GM18870 (cell line): ENCODE results near the gene ACER2.
"Not testable (repeated sequence)": the region's sequence is repeated elsewhere in the genome, so short reads cannot be mapped to it uniquely, and the experiment has no call there.

ENCODE experiments used
- ATAC-seq: cut with Tn5 transposase; IDR thresholded peaks from one replicate; pipeline ENCODE4 v1.9.1; 2021; ENCODE audit warnings: moderate library complexity; ENCODE audit not compliant: unreplicated experiment

Gene ACER2

DNA sequence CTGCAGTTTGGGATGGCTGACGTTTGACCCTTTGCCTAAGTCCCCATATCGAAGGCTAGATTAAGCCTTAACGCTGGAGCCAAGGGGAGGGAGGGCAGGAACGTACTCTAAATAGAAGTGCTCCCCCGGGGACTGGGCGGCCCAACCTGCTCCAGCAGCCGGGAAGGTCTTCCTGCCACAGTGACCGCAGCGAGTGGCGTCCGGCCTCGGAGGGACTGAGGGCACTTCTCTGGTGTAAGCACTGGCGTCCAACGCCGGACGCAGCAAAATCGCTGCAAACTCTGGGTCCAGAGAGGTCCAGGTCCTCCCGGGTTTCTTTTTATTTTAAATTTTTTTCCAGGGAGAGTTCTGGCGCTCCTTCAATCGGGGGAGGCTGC, 505 bp upstream of the ACER2 start:
- peak; percentile 8 for ATAC-seq

DNA sequence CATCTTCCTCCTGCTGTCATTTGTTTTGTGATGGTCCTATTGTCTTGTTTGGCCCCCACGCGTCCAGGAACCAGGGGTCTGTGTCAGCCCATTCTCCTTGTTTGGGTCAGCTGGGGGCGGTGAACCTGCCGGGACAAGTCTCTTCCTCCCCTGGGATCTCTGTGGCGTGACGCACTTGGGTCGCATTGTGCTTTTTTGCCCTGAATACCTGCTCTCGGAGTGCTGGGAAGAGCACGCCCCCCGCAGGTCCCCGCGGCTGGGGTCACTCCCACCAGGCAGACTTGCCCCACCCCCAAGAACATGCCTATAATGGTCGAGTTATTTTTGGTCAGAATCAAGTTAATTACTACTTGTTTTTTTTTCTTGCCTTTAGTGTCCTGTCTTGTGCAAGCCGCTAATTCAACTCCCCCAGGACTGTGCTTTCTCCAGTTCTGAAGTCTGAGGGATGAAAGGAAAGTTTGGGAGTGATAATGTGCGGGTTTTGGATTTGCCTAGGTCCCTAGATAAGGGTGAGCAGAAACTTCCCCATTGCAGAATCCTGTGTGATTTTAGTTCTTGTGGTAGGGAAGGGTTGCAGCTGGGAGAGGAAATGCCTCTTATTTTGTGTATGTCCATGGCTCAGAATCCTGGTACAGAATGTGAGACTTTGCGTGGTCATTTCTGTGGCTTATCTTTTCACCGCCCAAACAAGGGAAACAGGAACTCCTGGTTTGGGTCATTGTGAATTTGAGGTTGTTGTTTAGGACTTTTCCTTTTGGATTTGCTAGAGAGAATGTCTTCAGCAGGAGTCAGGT, 789 bp downstream of the ACER2 start:
- no peak for ATAC-seq

DNA sequence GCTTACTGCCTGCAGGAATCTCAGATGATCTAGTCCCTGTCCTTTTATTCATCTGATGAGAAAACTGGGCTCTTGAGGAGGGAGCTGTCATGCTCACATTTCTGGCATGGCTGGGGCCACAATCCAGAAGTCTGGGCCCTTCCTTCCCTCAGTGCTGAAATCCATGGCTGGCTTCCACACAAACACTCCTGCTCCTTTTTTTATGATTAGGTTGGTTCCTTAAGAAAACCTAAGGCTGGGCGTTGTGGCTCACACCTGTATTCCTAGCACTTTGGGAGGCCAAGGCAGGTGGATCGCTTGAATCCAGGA, 1.3 kb downstream of the ACER2 start:
- ATAC-seq: no peak

DNA sequence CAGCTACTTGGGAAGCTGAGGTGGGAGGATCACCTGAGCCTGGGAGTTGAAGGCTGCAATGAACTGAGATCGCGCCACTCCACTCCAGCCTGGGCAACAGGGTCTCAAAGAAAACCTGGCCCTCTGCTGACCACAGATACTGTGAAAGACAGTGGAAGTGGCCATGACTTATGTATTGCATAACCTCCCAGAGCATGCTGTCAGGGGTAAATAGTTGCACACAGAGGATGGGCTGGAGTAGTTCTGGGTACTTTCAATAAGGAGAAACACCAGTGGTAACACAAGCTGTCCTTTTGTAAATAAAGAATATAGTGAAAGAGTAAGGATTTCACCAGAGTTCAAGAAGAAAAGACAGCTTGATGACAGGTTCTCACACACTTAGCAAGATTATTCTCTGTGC, 1.8 kb downstream of the ACER2 start:
- ATAC-seq: no peak

DNA sequence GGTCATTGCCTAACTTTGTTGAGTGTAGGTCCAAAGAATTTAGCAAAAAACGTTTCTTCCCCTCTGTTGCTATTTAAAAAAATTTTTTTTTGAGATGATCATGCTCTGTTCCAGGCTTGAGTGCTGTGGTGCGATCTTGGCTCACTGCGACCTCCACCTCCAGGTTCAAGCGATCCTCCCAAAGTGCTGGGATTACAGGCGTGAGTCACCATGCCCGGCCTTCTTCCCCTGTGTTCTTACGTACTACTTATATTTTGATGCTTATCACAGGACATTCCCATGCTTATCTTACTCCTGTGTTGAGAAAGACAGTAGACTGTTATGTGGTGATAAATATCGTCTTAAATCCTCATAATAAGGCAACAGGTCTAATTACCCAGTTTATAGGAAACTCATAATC, 2.5 kb downstream of the ACER2 start:
- ATAC-seq: no peak

DNA sequence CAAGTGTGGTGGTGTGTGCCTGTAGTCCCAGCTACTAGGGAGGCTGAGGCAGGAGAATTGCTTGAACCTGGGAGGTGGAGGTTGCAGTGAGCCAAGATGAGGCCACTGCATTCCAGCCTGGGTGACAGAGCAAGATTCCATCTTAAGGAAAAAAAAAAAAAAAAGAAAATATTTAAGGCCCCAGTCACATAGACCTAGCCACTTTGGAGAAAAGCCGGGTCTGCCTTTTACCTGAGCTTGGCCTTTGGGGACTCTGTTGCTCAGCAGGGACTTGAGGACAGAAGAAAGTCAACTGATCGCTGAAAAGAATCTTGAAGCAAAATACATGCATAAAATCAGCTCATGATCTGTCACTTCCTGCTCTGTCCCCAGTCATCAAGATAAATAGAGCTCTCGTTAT, 4.6 kb downstream of the ACER2 start:
- ATAC-seq: not testable (repeated sequence)

DNA sequence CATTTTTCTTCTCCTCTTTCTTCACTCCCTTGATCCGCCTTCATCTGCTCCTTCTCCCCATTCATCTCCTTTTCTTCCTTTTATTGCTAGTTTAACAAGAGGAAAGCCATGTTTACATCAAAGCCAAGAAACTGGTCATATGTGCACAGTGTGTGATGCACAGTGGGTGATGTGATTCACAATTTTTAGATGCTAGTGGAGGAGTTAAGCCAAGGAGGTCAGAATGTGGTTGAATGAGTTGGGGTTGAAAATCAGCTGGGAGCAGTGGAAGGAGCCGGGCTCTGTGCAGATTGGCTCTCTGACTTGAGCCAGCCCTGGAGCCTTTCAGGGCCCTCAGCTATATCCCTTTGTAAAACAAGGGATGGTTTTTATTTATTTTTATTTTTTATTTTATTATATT, 7.3 kb downstream of the ACER2 start:
- ATAC-seq: no peak

DNA sequence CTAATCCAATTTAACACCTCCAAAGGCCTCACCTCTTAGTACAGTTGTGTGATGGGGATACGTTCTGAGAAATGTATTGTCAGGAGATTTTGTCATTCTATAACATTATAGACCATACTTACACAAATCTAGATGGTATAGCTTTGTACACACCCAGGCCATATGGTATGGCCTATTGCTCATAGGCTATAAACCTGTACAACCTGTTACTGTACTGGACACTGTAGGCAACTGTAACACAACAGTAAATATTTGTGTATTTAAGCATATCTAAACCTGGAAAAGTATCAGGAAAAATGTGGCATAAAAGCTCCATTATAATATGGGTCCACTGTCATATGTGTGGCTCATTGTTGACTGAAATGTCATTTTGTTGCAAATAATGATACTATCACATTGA, 12.1 kb downstream of the ACER2 start:
- ATAC-seq: no peak

DNA sequence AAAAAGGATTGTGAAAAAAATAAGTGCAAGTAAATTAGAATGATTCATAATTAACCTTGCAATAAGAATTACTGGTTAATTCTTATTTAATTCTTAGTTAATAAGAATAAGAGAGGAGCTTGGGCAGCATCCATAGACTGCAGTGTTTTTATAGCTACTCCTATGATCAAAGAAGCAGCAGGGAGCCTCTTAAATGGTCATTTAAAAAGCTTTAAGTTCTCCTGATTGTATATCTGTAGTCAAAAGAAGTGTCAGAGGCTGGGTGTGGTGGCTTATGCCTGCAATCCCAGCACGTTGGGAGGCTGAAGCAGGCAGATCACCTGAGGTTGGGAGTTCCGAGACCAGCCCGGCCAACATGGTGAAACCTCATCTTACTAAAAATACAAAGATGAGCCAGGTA, 14.4 kb downstream of the ACER2 start:
- ATAC-seq: no peak

DNA sequence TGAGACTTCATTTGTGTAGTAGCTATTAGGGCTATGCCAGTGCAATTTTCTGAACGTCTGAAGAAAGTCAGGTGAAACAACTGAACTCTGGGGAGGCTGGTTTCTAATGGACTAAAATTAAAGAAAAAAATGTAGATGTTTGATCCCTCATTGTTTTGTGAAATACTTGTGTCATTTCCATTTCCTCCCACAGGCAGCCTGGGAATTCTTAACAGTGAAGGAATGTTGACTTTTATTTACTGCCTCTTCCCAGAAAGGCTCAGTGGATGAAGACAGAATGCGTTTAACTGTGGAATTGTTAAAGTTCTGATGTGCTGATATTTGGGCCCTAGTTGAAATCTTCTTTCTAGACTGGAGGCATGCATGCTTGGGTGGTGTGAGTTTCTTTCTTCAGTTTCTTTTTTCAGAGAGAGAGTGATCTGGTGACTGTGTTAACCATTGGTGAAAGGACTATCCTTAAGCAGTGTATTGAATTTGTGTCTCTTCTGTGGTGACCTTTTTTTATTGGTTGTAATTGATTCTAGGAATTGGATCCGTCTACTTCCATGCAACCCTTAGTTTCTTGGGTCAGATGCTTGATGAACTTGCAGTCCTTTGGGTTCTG, 15.5 kb downstream of the ACER2 start:
- ATAC-seq: peak; percentile 93

DNA sequence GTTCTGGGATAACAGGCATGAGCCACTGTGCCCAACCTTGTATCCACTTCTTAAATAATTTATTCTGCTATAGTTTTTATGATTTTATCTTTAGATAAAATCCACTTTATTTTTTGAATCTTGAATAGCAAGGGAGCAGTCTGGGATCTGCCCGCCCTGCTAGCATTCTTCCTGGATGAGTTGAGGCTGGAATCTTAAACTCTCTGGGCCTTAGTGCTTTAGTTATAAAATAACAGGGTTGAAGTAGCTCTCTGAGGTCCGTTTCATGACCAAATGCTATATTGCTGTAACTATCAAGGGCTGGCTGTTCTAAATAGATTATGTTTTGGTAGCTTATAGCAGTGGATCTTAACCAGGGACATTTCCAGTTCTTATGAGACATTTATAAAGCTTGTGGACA, 20.8 kb downstream of the ACER2 start:
- no peak for ATAC-seq

DNA sequence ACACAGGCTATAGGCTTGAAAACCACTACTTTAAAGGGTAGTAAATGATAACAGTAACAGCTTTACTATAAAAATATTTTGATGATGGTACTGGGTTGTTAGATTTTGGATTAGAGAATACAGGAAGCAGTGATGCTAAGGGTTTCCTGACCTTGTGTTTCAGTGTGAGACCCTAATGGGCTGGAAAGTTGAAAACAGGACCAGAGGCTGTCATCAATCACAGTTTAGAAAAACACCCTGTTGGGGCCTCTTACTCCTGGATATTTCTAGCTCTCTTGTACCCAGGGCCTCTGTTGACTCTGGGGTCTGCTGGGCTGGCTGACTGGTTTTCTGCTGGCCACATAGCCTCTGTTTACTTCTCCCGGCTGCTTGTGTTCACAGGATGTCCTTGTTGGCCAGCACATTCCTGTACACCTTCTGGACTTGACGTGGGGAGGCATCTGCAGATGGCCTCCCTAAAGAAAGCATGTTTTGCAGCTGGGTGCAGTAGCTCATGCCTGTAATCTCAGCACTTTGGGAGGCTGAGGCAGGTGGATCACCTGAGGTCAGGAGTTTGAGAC, 21.5 kb downstream of the ACER2 start:
- ATAC-seq: no peak

DNA sequence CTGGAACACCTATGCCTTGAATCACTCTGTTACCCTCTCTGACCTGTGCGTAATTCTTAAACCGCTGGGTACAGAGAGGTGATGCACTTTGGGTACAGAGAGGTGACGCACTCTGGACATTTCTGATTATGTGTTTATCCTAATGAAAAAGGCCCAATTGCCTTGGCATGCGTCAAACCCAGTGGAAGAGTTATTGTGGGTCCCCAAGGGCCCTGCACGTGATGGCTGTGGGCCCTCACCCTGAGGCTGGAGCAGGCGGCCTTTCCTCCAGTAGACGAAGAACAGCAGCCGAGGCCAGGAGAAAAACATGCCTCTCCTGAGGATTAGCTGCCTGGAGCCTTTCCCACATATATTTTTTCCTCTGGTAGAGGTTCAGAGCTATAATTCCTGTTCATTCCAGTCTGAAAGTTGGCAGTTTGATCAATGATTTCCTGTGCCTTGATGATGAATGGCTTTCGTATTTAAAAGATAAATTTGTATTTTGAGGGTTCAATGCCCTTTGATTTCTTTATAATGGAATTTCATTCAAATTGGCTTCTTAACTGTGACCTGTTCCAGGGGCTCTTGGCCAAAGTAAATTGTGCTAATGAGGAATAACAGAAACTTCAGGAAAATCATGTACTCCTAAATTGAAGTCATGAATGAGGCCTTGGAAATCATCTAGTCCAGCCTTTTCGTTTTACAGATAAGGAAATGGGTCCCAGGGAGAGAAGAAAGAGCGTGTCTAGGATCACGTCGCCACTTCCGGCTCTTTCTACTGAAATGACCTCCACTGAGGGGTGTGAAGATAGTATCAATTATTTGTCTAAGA, 22.8 kb downstream of the ACER2 start:
- no peak for ATAC-seq

DNA sequence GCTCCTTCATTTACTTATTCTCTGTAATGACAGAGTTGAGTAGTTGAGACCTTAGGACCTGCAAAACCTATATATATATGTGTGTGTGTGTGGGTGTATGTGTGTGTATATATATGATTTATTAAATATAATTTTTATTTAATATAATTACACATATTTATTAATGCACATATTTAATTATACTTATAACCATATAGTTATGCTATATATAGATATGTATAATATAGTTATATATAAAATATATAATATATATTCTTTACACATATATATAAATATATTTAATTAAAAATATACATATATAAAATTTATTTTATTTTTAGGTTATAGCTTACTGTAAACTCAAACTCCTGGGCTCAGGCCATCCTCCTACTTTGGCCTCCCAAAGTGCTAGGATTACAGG, 23.7 kb downstream of the ACER2 start:
- ATAC-seq: no peak

DNA sequence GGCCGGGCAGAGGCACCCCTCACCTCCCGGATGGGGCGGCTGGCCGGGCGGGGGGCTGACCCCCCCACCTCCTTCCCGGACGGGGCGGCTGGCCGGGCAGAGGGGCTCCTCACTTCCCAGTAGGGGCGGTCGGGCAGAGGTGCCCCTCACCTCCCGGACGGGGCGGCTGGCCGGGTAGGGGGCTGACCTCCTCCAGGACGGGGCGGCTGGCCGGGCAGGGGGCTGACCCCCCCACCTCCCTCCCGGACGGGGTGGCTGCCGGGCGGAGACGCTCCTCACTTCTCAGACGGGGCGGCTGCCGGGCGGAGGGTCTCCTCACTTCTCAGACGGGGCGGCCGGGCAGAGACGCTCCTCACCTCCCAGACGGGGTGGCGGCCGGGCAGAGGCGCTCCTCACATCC, 24.9 kb downstream of the ACER2 start:
- ATAC-seq: not testable (repeated sequence)

DNA sequence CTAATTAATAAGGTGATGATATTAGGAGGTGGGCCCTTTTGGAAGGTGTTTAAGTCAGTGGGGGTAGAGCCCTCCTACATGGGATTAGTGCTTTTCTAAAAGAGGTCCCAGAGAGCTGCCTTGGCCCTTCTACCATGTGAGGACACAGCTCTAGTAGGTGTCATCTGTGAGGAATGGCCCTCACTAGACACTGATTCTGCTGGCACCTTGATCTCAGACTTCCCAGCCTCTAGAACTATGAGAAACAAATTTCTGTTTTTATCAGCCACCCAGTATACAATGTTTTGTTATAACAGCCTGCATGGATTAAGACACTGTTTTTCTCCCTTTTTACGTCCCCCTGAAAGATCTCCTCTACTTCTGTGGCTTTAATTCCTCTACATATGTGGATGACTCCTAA, 31.6 kb downstream of the ACER2 start:
- ATAC-seq: no peak

DNA sequence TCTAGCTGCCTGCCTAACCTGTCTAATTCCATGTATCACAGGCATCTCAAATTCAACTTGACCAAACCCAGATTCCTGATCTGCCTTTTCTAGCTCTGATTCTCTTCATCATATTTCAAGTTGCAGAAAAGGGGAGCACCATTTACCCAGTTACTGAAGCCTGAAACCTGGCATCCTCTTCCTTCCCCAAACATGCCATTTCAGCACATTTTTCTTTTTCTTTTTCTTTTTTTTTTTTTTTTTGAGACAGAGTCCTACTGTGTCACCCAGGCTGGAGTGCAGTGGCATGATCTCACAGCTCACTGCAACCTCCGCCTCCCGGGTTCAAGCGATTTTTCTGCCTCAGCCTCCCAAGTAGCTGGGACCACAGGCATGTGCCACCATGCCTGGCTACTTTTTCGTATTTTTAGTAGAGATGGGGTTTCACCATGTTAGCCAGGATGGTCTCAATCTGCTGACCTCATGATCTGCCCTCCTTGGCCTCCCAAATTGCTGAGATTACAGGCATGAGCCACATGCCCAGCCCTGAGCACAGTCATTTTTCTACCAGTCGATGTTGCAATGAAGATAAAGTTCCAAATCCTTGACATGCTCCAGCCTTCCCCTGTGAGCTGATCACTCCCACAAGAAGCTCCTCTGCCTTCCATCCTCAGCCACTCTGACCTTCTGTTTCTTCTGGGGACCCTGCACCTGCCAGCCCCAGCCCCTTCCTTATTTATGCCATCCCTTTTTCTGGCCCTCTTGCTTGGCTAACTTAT, 32.2 kb downstream of the ACER2 start:
- ATAC-seq: no peak

DNA sequence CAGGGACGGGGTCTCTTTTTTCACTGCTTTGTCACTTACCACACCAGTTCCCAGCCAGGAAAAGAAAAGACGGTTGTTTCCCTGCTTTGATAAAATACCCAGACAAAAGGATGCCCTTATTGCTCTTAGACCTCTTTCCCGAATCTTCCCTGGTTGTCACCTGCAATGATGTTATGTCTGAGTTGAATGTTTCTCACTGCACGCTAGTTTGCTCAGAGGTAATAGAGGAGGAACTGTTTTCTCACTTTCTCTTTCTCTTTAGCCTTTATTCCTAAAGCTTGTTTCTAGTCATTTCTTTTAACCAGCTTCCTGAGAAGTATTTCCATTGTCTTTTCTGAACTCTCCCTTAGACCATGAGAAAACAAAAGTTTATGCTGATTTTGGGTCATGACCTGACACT, 32.9 kb downstream of the ACER2 start:
- peak; percentile 92 for ATAC-seq

DNA sequence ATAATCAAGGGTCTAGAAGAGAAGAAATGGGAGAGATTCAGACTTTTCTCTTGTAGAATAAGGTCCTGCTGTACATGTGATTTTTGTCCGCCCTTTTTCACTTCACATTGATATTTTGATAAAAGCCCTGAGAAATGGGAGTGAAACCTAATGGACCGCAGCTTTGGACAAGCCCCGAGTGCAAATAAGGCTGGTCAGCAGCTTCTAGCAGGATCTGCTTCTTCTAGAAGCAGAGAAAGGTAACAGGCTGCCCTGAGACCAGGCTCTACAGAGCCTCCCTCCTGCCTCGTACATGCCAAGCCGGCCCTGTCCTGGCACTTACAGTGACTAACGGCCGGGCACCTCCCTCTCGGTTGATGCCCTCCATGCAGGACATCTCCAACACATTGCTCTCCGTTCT, 33.4 kb downstream of the ACER2 start:
- no peak for ATAC-seq

DNA sequence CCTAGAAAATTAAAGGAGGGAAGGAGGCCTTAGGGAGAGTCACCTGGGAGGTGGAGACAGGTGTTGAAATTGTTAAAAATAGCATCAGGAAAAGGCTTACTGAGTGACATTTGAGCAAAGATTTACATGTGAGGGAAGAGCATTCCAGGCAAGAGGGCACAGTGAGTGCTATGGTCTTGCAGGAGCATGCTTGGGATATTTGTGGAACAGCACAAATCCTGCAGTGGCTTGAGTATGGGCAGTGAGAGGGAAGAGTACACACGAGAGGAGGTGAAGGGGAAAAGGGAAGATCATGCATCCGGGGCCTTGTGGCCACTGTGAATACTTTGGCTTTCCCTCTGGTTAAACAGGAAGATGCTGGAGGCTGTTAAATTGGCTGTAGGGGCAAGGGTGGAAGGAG, 36.6 kb downstream of the ACER2 start:
- no peak for ATAC-seq

DNA sequence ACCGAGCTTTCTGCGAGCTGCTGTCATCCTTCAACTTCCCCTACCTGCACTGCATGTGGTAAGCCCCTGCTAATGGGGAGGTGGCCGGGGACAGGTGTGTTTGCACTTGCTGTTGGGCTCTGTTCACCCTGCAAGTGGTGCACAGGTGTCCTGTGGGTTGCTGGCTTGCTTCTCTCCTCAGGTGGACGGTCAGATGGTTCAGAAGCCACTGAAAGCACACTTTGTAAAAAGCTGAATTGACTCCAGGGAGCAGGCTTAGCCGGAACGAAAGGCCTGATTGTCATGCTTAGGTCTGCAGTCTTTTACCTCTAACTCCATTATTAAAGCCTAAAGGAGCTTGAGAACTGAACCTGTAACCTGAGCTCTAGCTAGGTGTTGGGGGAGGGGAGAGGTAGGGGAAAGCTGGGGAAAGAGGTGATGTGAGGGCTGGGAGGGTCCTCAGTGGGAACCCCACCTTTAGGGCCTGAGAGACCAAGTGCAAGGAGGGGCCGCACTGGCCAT, 37.6 kb downstream of the ACER2 start:
- no peak for ATAC-seq
